HEK293 (cell line): ENCODE measurements around the gene PAX2.
A peak's percentile ranks its signal among the peaks of the same experiment; 100 is the strongest.

Source experiments
- GLIS1 ChIP-seq: fragments of 450-650 bp; formaldehyde crosslinking; IDR thresholded peaks from 2 replicates; pipeline ENCODE4 v1.5.1; 2016; ENCODE audit warnings: missing biosample characterization, missing genetic modification characterization
- KLF9 ChIP-seq: fragments of 450-650 bp; formaldehyde crosslinking; IDR thresholded peaks from 2 replicates; pipeline ENCODE4 v1.5.1; 2016; ENCODE audit warnings: missing biosample characterization, missing genetic modification characterization, low read depth
- MEIS1 ChIP-seq: sonication (generic); formaldehyde crosslinking; IDR thresholded peaks from 2 replicates; pipeline ENCODE4 v1.8.1; 2022; ENCODE audit warnings: missing genetic modification reagents, mild to moderate bottlenecking, borderline replicate concordance
- PATZ1 ChIP-seq: fragments of 450-650 bp; formaldehyde crosslinking; IDR thresholded peaks from 2 replicates; pipeline ENCODE4 v1.5.1; 2016; ENCODE audit warnings: missing biosample characterization, missing genetic modification characterization
- SP7 ChIP-seq: fragments of 450-650 bp; formaldehyde crosslinking; IDR thresholded peaks from 2 replicates; pipeline ENCODE4 v1.5.1; 2016; ENCODE audit warnings: missing biosample characterization, missing genetic modification characterization
- TSHZ1 ChIP-seq: fragments of 450-650 bp; formaldehyde crosslinking; IDR thresholded peaks from 2 replicates; pipeline ENCODE4 v1.5.1; 2016; ENCODE audit warnings: missing biosample characterization, missing genetic modification characterization, borderline replicate concordance
- WT1 ChIP-seq: fragments of 450-650 bp; formaldehyde crosslinking; IDR thresholded peaks from 2 replicates; pipeline ENCODE4 v1.5.1; 2016; ENCODE audit warnings: missing biosample characterization, missing genetic modification characterization
- ZBTB8A ChIP-seq: fragments of 450-650 bp; formaldehyde crosslinking; IDR thresholded peaks from 2 replicates; pipeline ENCODE4 v1.5.1; 2016; ENCODE audit warnings: missing biosample characterization, missing genetic modification characterization
- ZFP37 ChIP-seq: fragments of 450-650 bp; formaldehyde crosslinking; IDR thresholded peaks from 2 replicates; pipeline ENCODE4 v1.5.1; 2016; ENCODE audit warnings: missing biosample characterization, missing genetic modification characterization
- ZNF10 ChIP-seq: fragments of 450-650 bp; formaldehyde crosslinking; IDR thresholded peaks from 2 replicates; pipeline ENCODE4 v1.5.1; 2017; ENCODE audit warnings: missing biosample characterization, missing genetic modification characterization
- ZNF138 ChIP-seq: fragments of 450-650 bp; formaldehyde crosslinking; IDR thresholded peaks from 2 replicates; pipeline ENCODE4 v1.5.1; 2016; ENCODE audit warnings: missing biosample characterization, missing genetic modification characterization, borderline replicate concordance
- ZNF248 ChIP-seq: fragments of 450-650 bp; formaldehyde crosslinking; IDR thresholded peaks from 2 replicates; pipeline ENCODE4 v1.5.1; 2017; ENCODE audit warnings: missing biosample characterization, missing genetic modification characterization
- ZNF292 ChIP-seq: fragments of 450-650 bp; formaldehyde crosslinking; IDR thresholded peaks from 2 replicates; pipeline ENCODE4 v1.5.1; 2016; ENCODE audit warnings: low read depth, missing biosample characterization, missing genetic modification characterization, borderline replicate concordance
- ZNF362 ChIP-seq: fragments of 450-650 bp; formaldehyde crosslinking; IDR thresholded peaks from 2 replicates; pipeline ENCODE4 v1.5.1; 2016; ENCODE audit warnings: missing biosample characterization, missing genetic modification characterization
- ZNF366 ChIP-seq: fragments of 450-650 bp; formaldehyde crosslinking; conservative IDR thresholded peaks from 2 replicates; pipeline ENCODE4 v1.5.1; 2016; ENCODE audit warnings: missing biosample characterization, missing genetic modification characterization
- ZNF426 ChIP-seq: fragments of 450-650 bp; formaldehyde crosslinking; IDR thresholded peaks from 2 replicates; pipeline ENCODE4 v1.5.1; 2017; ENCODE audit warnings: missing biosample characterization, missing genetic modification characterization, mild to moderate bottlenecking, inconsistent platforms, moderate library complexity
- ZNF514 ChIP-seq: fragments of 450-650 bp; formaldehyde crosslinking; IDR thresholded peaks from 2 replicates; pipeline ENCODE4 v1.5.1; 2016; ENCODE audit warnings: missing biosample characterization, missing genetic modification characterization
- ZNF626 ChIP-seq: fragments of 450-650 bp; sonication (Bioruptor Pico); formaldehyde crosslinking; IDR thresholded peaks from 2 replicates; pipeline ENCODE4 v1.5.1; 2018; ENCODE audit warnings: missing biosample characterization, missing genetic modification characterization, inconsistent platforms
- ZNF701 ChIP-seq: fragments of 450-650 bp; formaldehyde crosslinking; IDR thresholded peaks from 2 replicates; pipeline ENCODE4 v1.5.1; 2016; ENCODE audit warnings: missing biosample characterization, missing genetic modification characterization
- ZNF76 ChIP-seq: fragments of 450-650 bp; formaldehyde crosslinking; IDR thresholded peaks from 2 replicates; pipeline ENCODE4; 2016; ENCODE audit warnings: low read depth, missing biosample characterization, missing genetic modification characterization, borderline replicate concordance
- ZSCAN16 ChIP-seq: fragments of 450-650 bp; formaldehyde crosslinking; IDR thresholded peaks from 2 replicates; pipeline ENCODE4 v1.5.1; 2016; ENCODE audit warnings: missing biosample characterization, missing genetic modification characterization
- TF ChIP-seq, protein P1 (sequence below): fragments of 450-650 bp; formaldehyde crosslinking; IDR thresholded peaks from 2 replicates; pipeline ENCODE4 v1.5.1; 2016; ENCODE audit warnings: missing biosample characterization, missing genetic modification characterization
- TF ChIP-seq, protein P2 (sequence below): fragments of 450-650 bp; formaldehyde crosslinking; IDR thresholded peaks from 2 replicates; pipeline ENCODE4 v1.5.1; 2016; ENCODE audit warnings: missing biosample characterization, missing genetic modification characterization

PAX2 gene

DNA sequence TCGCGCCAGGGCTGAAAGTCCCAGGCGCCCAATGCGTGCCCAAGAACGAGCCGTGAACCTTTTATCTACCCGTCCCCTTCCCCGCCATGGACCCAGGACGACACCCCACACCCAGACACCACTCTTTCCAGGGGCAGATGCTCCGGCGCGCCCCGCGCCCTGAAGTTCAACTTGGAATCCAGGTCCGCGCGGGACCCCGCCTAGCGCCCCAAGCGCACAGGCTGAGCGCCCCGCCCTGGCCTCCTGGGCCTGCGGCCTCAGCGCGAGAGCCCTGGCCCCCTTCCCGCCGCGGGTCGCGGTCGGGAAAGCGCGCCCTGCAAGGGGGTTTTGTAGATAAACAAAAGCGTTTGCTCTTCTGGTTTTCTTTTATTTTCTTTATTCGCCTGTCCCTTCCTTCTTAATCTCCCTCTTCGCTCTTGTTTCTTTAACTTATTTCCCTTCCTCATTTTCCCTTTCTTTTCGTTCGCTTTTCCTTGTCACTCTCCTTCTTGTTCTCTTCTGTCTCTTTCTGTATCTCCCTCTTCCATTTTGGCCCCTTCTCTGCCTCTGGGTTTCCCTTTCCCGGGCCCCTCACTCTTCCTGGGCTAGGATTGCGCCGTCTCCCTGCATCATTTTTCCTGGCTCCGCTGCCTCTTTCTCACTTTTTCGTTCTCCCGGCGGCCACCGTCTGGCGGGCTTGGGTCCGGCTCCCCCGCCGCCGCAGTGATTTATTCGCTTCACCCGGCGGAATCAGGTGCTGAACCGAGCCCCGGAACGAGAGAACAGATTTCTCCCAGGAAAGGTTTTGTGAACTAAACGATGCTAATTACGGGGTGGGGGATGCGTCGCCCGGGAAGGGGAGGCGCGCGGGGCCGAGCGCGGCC, 15.3 kb upstream of the PAX2 start (continued):
- TF ChIP-seq ZNF362 (tag by site-specific recombination): no peak
- TF ChIP-seq ZNF366 (tag by site-specific recombination): peak; percentile 90
- no peak for TF ChIP-seq TSHZ1 (tag by site-specific recombination)
- peak; percentile 94 for TF ChIP-seq ZBTB8A (tag by site-specific recombination)
- no peak for TF ChIP-seq ZSCAN16
- no peak for TF ChIP-seq ZNF701 (tag by site-specific recombination)
- TF ChIP-seq ZNF248 (tag by site-specific recombination): no peak
- peak; percentile 46 for TF ChIP-seq GLIS1 (tag by site-specific recombination)
- 0 out of 2 replicates have a peak, but pooled peaks have one; percentile 11 for TF ChIP-seq ZNF10 (tag by site-specific recombination)
- TF ChIP-seq ZNF76 (tag by site-specific recombination): peak; percentile 73
- peak; percentile 63; the same call in 1 of the 2 replicates for TF ChIP-seq PATZ1 (tag by site-specific recombination)
- TF ChIP-seq, protein P1, sequence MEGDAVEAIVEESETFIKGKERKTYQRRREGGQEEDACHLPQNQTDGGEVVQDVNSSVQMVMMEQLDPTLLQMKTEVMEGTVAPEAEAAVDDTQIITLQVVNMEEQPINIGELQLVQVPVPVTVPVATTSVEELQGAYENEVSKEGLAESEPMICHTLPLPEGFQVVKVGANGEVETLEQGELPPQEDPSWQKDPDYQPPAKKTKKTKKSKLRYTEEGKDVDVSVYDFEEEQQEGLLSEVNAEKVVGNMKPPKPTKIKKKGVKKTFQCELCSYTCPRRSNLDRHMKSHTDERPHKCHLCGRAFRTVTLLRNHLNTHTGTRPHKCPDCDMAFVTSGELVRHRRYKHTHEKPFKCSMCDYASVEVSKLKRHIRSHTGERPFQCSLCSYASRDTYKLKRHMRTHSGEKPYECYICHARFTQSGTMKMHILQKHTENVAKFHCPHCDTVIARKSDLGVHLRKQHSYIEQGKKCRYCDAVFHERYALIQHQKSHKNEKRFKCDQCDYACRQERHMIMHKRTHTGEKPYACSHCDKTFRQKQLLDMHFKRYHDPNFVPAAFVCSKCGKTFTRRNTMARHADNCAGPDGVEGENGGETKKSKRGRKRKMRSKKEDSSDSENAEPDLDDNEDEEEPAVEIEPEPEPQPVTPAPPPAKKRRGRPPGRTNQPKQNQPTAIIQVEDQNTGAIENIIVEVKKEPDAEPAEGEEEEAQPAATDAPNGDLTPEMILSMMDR: 0 out of 2 replicates have a peak, but pooled peaks have one; percentile 6
- TF ChIP-seq MEIS1: no peak
- peak; percentile 22; the same call in 1 of the 2 replicates for TF ChIP-seq SP7 (tag by site-specific recombination)
- no peak for TF ChIP-seq WT1
- TF ChIP-seq, protein P2, sequence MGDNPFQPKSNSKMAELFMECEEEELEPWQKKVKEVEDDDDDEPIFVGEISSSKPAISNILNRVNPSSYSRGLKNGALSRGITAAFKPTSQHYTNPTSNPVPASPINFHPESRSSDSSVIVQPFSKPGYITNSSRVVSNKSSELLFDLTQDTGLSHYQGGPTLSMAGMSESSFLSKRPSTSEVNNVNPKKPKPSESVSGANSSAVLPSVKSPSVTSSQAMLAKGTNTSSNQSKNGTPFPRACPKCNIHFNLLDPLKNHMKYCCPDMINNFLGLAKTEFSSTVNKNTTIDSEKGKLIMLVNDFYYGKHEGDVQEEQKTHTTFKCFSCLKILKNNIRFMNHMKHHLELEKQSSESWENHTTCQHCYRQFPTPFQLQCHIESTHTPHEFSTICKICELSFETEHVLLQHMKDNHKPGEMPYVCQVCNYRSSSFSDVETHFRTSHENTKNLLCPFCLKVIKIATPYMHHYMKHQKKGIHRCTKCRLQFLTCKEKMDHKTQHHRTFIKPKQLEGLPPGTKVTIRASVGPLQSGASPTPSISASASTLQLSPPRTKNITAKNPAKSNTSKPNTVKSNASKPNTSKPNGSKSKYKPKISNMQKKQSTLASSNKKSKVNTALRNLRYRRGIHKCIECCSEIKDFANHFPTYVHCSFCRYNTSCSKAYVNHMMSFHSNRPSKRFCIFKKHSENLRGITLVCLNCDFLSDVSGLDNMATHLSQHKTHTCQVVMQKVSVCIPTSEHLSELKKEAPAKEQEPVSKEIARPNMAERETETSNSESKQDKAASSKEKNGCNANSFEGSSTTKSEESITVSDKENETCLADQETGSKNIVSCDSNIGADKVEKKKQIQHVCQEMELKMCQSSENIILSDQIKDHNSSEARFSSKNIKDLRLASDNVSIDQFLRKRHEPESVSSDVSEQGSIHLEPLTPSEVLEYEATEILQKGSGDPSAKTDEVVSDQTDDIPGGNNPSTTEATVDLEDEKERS (tag by site-specific recombination): no peak
- no peak for TF ChIP-seq ZNF138 (tag by site-specific recombination)
- no peak for TF ChIP-seq ZNF292 (tag by site-specific recombination)
- no peak for TF ChIP-seq ZNF626 (tag by site-specific recombination)
- TF ChIP-seq ZFP37 (tag by site-specific recombination): no peak
- no peak for TF ChIP-seq KLF9 (tag by site-specific recombination)
- no peak for TF ChIP-seq ZNF426
- TF ChIP-seq ZNF514: no peak
